ENCODE measurements around the gene ANO4.

- no peak for TF ChIP-seq CTCF (IDR thresholded peaks at IDR 0.05)
- no peak for TF ChIP-seq ZFX (IDR thresholded peaks at IDR 0.05; ENCODE audit: borderline replicate concordance)
These were observed 64.1 kb downstream of the ANO4 start for GRCh38 chr12:100858656-100859055.
